Breast epithelium (tissue), 4 donors: ENCODE measurements around the gene TANC1. TPM values are rescaled to one million over a fixed set of nuclear protein-coding genes. Genes with fewer than 3 reads are reported as not detected.

Experiments used
- DNase-seq, 2 donors: peaks; one replicate each; pipeline ENCODE4 v3.0.0-alpha.2; 2019; ENCODE audit warnings: low spot score in 2 of 2
- H3K27ac ChIP-seq, 2 donors: fragments of 200-600 bp; sonication (generic) in 1 of 2; one replicate each; pipeline ENCODE4 v1.5.1; 2016 to 2019; ENCODE audit warnings: mild to moderate bottlenecking in 1 of 2
- H3K27me3 ChIP-seq, 2 donors: fragments of 200-600 bp; sonication (generic) in 1 of 2; one replicate each; pipeline versions ENCODE4 v1.5.1 to v1.6.0; 2017 to 2019; ENCODE audit warnings: control low read depth in 1 of 2, mild to moderate bottlenecking in 1 of 2
- H3K36me3 ChIP-seq: fragments of 200-600 bp; one replicate; pipeline ENCODE4 v1.5.1; 2019
- H3K4me1 ChIP-seq, 2 donors: fragments of 200-600 bp; sonication (generic); one replicate each; pipeline ENCODE4 v1.5.1; 2016 to 2019; ENCODE audit warnings: control low read depth in 1 of 2
- H3K4me3 ChIP-seq, 3 donors: fragments of 200-600 bp; sonication (generic); 1 replicate in 2 of 3; 2 replicates in 1 of 3; pipeline ENCODE4 v1.5.1; 2016 to 2019; ENCODE audit warnings: mild to moderate bottlenecking in 3 of 3, moderate library complexity in 2 of 3
- H3K9me3 ChIP-seq, 2 donors: fragments of 200-600 bp; sonication (generic) in 1 of 2; one replicate each; pipeline ENCODE4 v1.5.1; 2016 to 2019; ENCODE audit warnings: control low read depth in 1 of 2
- CTCF ChIP-seq, 3 donors: fragments of 450-650 bp; IDR thresholded peaks; one replicate each; pipeline ENCODE4 v1.5.1; 2016 to 2017; ENCODE audit warnings: antibody characterized with exemption in 3 of 3, mild to moderate bottlenecking in 3 of 3, moderate library complexity in 3 of 3
- POLR2A ChIP-seq: fragments of 450-650 bp; IDR thresholded peaks from one replicate; pipeline ENCODE4 v1.6.1; 2016; ENCODE audit warnings: antibody characterized with exemption, mild to moderate bottlenecking, moderate library complexity
- POLR2AphosphoS5 ChIP-seq, 3 donors: sonication (generic); formaldehyde crosslinking; IDR thresholded peaks; one replicate each; pipeline ENCODE4 v1.6.1; 2017; ENCODE audit warnings: antibody characterized with exemption in 3 of 3
- intact Hi-C: fragments of 100-400 bp; cut with DNase I; formaldehyde crosslinking; loops from one replicate; pipeline ENCODE4 v1.15.1; 2023; ENCODE audit warnings: low total_unique reads
- total RNA-seq, 3 donors: library from RNA; depleted of rRNA; stranded (reverse); fragments of >200 nt; gene quantifications; one replicate each; pipeline ENCODE4 v1.1.0, GENCODE V29; 2016

The TANC1 gene
- total RNA-seq, 3 donors from 2014 or later = 18.9 to 62.3 (median 58.4) TPM

GRCh38 chr2:158988501-158988900 lies 20.1 kb downstream of the TANC1 start:
- intact Hi-C loops = no loop called here
- Histone ChIP-seq H3K27ac (no peak overlapping the region), H3K4me3 (no peak overlapping the region), H3K36me3 (no peaks in the 10 kb centered on the region), H3K4me1 (no peaks in the 10 kb centered on the region), H3K9me3 (no peaks in the 10 kb centered on the region), H3K27me3 (no peaks in the 10 kb centered on the region)
- DNase-seq = no peak
- TF ChIP-seq POLR2AphosphoS5 (IDR thresholded peaks at IDR 0.05) (no peak), POLR2A (no peak), CTCF (IDR thresholded peaks at IDR 0.05) (no peak)

GRCh38 chr2:158989165-158989564 lies 20.7 kb downstream of the TANC1 start:
- Histone ChIP-seq H3K27me3 (no peaks in the 10 kb centered on the region), H3K4me3 (no peak overlapping the region), H3K36me3 (no peaks in the 10 kb centered on the region), H3K9me3 (no peaks in the 10 kb centered on the region), H3K27ac (no peak overlapping the region), H3K4me1 (no peaks in the 10 kb centered on the region)
- intact Hi-C loops = no loop called here
- TF ChIP-seq POLR2AphosphoS5 (IDR thresholded peaks at IDR 0.05) (no peak), CTCF (IDR thresholded peaks at IDR 0.05) (no peak), POLR2A (no peak)
- DNase-seq = no peak

- H3K4me3 ChIP-seq = no peak overlapping the region
- H3K4me1 ChIP-seq = no peaks in the 10 kb centered on the region
- intact Hi-C loops = no loop called here
- no peak for DNase-seq
- H3K9me3 ChIP-seq = no peaks in the 10 kb centered on the region
- H3K36me3 ChIP-seq = no peaks in the 10 kb centered on the region
- TF ChIP-seq CTCF (IDR thresholded peaks at IDR 0.05) = no peak
- TF ChIP-seq POLR2AphosphoS5 (IDR thresholded peaks at IDR 0.05) = no peak
- TF ChIP-seq POLR2A = no peak
- no peaks in the 10 kb centered on the region for H3K27me3 ChIP-seq
- H3K27ac ChIP-seq = no peak overlapping the region
These were observed 22.2 kb downstream of the TANC1 start for GRCh38 chr2:158990397-158991214.

DNA sequence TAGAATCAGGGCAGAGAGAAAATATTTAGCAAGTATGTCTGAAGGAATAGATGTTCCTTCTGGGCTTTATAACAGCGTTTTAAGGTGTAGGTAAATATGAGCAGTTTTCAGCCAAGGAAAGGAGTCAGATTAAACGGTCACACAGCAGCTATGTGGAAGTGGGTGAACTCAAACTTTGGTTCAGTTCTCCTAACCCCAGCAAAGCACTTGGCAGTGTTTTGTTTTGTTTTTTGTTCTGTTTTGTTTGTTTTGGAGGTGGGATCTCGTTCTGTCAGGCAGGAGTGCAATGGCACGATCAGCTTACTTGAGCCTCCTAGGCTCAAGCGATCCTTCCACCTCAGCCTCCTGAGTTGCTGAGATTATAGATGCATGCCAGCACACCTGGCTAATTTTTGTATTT lies 24.6 kb downstream of the TANC1 start:
- no peak for DNase-seq
- H3K9me3 ChIP-seq = no peaks in the 10 kb centered on the region
- H3K4me3 ChIP-seq = no peak overlapping the region
- no peak overlapping the region for H3K27ac ChIP-seq
- intact Hi-C loops = no loop called here
- TF ChIP-seq POLR2A (no peak), CTCF (IDR thresholded peaks at IDR 0.05) (no peak), POLR2AphosphoS5 (IDR thresholded peaks at IDR 0.05) (no peak)
- no peaks in the 10 kb centered on the region for H3K36me3 ChIP-seq
- H3K4me1 ChIP-seq = no peaks in the 10 kb centered on the region
- H3K27me3 ChIP-seq = no peaks in the 10 kb centered on the region

GRCh38 chr2:158993721-158994587 lies 25.5 kb downstream of the TANC1 start:
- DNase-seq = no peak
- Histone ChIP-seq H3K4me3 (no peak overlapping the region), H3K36me3 (no peaks in the 10 kb centered on the region), H3K9me3 (no peaks in the 10 kb centered on the region), H3K27me3 (no peaks in the 10 kb centered on the region), H3K27ac (no peak overlapping the region), H3K4me1 (peaks cover 0 to 8% of the 10 kb centered on the region in 2 donors)
- intact Hi-C loops = no loop called here
- no peak for TF ChIP-seq POLR2AphosphoS5 (IDR thresholded peaks at IDR 0.05)
- TF ChIP-seq POLR2A = no peak
- no peak for TF ChIP-seq CTCF (IDR thresholded peaks at IDR 0.05)
